Measurements from ENCODE around the gene KIF21A.

Gene KIF21A

GRCh38 chr12:39389399-39390150, 53.3 kb downstream of the KIF21A start:
- no peak for DNase-seq

- no peak for DNase-seq
Measured at GRCh38 chr12:39386335-39386734, 56.6 kb downstream of the KIF21A start.

GRCh38 chr12:39383114-39383513, 59.8 kb downstream of the KIF21A start:
- DNase-seq, result no peak

- no peak for DNase-seq
Measured at GRCh38 chr12:39380090-39380489, 62.8 kb downstream of the KIF21A start.

- peak; percentile 63 for DNase-seq
Measured at GRCh38 chr12:39378341-39378740, 64.6 kb downstream of the KIF21A start.

- peak; percentile 69 for DNase-seq
Measured at GRCh38 chr12:39375206-39375808, 67.6 kb downstream of the KIF21A start.

GRCh38 chr12:39372929-39373328, 70.0 kb downstream of the KIF21A start:
- DNase-seq, result peak; percentile 6

- no peak for DNase-seq
Measured at GRCh38 chr12:39372204-39372925, 70.6 kb downstream of the KIF21A start.

GRCh38 chr12:39369756-39370155, 73.2 kb downstream of the KIF21A start:
- DNase-seq, result no peak

GRCh38 chr12:39368891-39369290, 74.0 kb downstream of the KIF21A start:
- DNase-seq, result no peak

- no peak for DNase-seq
Measured at GRCh38 chr12:39368096-39368495, 74.8 kb downstream of the KIF21A start.

GRCh38 chr12:39367494-39367893, 75.4 kb downstream of the KIF21A start:
- no peak for DNase-seq

- no peak for DNase-seq
Measured at GRCh38 chr12:39365364-39366001, 77.4 kb downstream of the KIF21A start.

GRCh38 chr12:39364196-39364595, 78.7 kb downstream of the KIF21A start:
- DNase-seq, result no peak

GRCh38 chr12:39359645-39360044, 83.3 kb downstream of the KIF21A start:
- DNase-seq, result no peak

- DNase-seq, result no peak
Measured at GRCh38 chr12:39357041-39357440, 85.9 kb downstream of the KIF21A start.

GRCh38 chr12:39355841-39356240, 87.1 kb downstream of the KIF21A start:
- no peak for DNase-seq

GRCh38 chr12:39354955-39355354, 88.0 kb downstream of the KIF21A start:
- DNase-seq, result peak; percentile 64

- no peak for DNase-seq
Measured at GRCh38 chr12:39352471-39353017, 90.4 kb downstream of the KIF21A start.

- no peak for DNase-seq
Measured at GRCh38 chr12:39351153-39351552, 91.8 kb downstream of the KIF21A start.

GRCh38 chr12:39348941-39349626, 93.8 kb downstream of the KIF21A start:
- no peak for DNase-seq

- DNase-seq, result no peak
Measured at GRCh38 chr12:39348523-39348922, 94.4 kb downstream of the KIF21A start.

- DNase-seq, result no peak
Measured at GRCh38 chr12:39344926-39345325, 98.0 kb downstream of the KIF21A start.

Data from NCI-H82 (cell line).